Neural crest cell (in vitro differentiated cells): ENCODE measurements around the gene SCLT1. TPM values are rescaled to one million over a fixed set of nuclear protein-coding genes. Genes with fewer than 3 reads are reported as not detected.
"Not testable (repeated sequence)": the region's sequence is repeated elsewhere in the genome, so short reads cannot be mapped to it uniquely, and the experiment has no call there.

Source experiments
- DNase-seq: peaks from one replicate; pipeline ENCODE4 v3.0.0; 2021; ENCODE audit warnings: low read depth, mixed read lengths, low spot score
- H3K27ac Mint-ChIP-seq: one replicate; pipeline ENCODE4 v1.8.0; 2021; ENCODE audit warnings: mild to moderate bottlenecking, mixed read lengths; ENCODE audit not compliant: unreplicated experiment
- H3K27me3 Mint-ChIP-seq: 2 replicates; pipeline ENCODE4 v1.8.0; 2021; ENCODE audit warnings: low read depth, mild to moderate bottlenecking, mixed read lengths
- H3K36me3 Mint-ChIP-seq: 2 replicates; pipeline ENCODE4 v1.8.0; 2021; ENCODE audit warnings: low read depth, mild to moderate bottlenecking, mixed read lengths
- H3K4me1 Mint-ChIP-seq: 2 replicates; pipeline ENCODE4 v1.8.0; 2021; ENCODE audit warnings: mixed read lengths
- H3K4me3 Mint-ChIP-seq: one replicate; pipeline ENCODE4 v1.8.0; 2021; ENCODE audit warnings: mild to moderate bottlenecking, mixed read lengths
- H3K9me3 Mint-ChIP-seq: 2 replicates; pipeline ENCODE4 v1.8.0; 2021; ENCODE audit warnings: mixed read lengths
- total RNA-seq: library from RNA; stranded (reverse); gene quantifications from 2 replicates; pipeline ENCODE4 v1.2.1, GENCODE V29; 2021
- TF ChIP-seq, protein P1 (sequence below): fragments of 200-600 bp; sonication (generic); conservative IDR thresholded peaks from 2 replicates; pipeline ENCODE4 v1.5.0; 2021; ENCODE audit warnings: antibody characterized with exemption, mild to moderate bottlenecking

Gene SCLT1
- total RNA-seq, 1 donor from 2014 or later = 22.7 TPM

DNA sequence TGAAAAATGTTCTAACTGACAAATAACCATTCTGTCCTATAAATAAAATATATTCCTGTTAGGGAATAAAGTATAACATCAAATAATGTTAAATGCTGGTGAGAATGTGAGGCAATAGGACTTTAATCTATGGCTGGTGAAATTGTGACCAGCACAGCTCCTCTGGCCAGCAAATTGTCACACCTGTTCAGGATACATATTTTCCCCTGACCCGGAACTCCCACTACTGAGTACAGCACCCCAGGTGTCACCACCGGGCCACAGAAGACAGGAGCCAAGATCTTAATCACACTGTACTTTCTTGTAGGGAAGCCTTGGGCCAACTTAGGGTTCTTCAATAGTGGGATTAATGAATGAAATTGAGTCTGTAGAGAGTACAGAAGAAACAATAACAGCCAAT lies 35.8 kb upstream of the SCLT1 start:
- Mint-ChIP-seq H3K27ac (no peak overlapping the region), H3K4me1 (no peaks in the 10 kb centered on the region), H3K9me3 (peaks cover 10% of the 10 kb centered on the region), H3K4me3 (no peak overlapping the region), H3K27me3 (no peaks in the 10 kb centered on the region), H3K36me3 (no peaks in the 10 kb centered on the region)
- TF ChIP-seq, protein P1, sequence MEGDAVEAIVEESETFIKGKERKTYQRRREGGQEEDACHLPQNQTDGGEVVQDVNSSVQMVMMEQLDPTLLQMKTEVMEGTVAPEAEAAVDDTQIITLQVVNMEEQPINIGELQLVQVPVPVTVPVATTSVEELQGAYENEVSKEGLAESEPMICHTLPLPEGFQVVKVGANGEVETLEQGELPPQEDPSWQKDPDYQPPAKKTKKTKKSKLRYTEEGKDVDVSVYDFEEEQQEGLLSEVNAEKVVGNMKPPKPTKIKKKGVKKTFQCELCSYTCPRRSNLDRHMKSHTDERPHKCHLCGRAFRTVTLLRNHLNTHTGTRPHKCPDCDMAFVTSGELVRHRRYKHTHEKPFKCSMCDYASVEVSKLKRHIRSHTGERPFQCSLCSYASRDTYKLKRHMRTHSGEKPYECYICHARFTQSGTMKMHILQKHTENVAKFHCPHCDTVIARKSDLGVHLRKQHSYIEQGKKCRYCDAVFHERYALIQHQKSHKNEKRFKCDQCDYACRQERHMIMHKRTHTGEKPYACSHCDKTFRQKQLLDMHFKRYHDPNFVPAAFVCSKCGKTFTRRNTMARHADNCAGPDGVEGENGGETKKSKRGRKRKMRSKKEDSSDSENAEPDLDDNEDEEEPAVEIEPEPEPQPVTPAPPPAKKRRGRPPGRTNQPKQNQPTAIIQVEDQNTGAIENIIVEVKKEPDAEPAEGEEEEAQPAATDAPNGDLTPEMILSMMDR = no peak
- DNase-seq = no peak

- not testable (repeated sequence) for H3K27me3 Mint-ChIP-seq, H3K4me1 Mint-ChIP-seq, H3K36me3 Mint-ChIP-seq, H3K27ac Mint-ChIP-seq, H3K4me3 Mint-ChIP-seq, DNase-seq
- peaks cover 14% of the 10 kb centered on the region for H3K9me3 Mint-ChIP-seq
These were observed 33.3 kb upstream of the SCLT1 start for GRCh38 chr4:129126614-129127013.

GRCh38 chr4:129117705-129118104 lies 24.4 kb upstream of the SCLT1 start:
- Mint-ChIP-seq H3K9me3 (no peaks in the 10 kb centered on the region), H3K4me3 (no peak overlapping the region), H3K27me3 (no peaks in the 10 kb centered on the region), H3K27ac (no peak overlapping the region), H3K36me3 (peaks cover 5% of the 10 kb centered on the region), H3K4me1 (peaks cover 9% of the 10 kb centered on the region)
- TF ChIP-seq, protein P1 = no peak
- no peak for DNase-seq

DNA sequence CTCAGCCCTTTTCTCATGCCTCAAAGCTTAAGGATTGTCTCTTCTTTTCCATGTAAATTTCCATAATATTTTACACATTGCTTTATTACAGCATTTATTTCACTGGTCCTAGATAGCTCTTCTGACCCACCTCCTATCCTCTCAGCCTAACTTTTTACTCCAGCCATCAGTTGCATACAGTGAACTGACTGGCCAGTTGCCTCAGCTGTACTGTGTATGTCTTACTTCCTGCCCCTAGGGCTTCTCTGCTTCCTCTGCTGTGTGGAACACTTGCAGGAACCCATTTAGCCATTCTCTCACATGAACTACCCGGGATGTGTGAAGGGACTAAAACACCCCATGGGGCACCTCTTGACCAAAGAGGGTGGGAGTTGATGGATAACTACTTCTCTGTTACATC lies 20.6 kb upstream of the SCLT1 start:
- Mint-ChIP-seq H3K4me3 (no peak overlapping the region), H3K4me1 (peaks cover 9% of the 10 kb centered on the region), H3K27me3 (no peaks in the 10 kb centered on the region), H3K36me3 (no peaks in the 10 kb centered on the region), H3K9me3 (no peaks in the 10 kb centered on the region), H3K27ac (no peak overlapping the region)
- DNase-seq = no peak
- TF ChIP-seq, protein P1 = no peak

- H3K4me3 Mint-ChIP-seq = no peak overlapping the region
- H3K4me1 Mint-ChIP-seq = peaks cover 9% of the 10 kb centered on the region
- TF ChIP-seq, protein P1 = no peak
- no peak overlapping the region for H3K27ac Mint-ChIP-seq
- H3K36me3 Mint-ChIP-seq = no peaks in the 10 kb centered on the region
- no peaks in the 10 kb centered on the region for H3K9me3 Mint-ChIP-seq
- no peaks in the 10 kb centered on the region for H3K27me3 Mint-ChIP-seq
- no peak for DNase-seq
These were observed 20.1 kb upstream of the SCLT1 start for GRCh38 chr4:129113434-129113833.

DNA sequence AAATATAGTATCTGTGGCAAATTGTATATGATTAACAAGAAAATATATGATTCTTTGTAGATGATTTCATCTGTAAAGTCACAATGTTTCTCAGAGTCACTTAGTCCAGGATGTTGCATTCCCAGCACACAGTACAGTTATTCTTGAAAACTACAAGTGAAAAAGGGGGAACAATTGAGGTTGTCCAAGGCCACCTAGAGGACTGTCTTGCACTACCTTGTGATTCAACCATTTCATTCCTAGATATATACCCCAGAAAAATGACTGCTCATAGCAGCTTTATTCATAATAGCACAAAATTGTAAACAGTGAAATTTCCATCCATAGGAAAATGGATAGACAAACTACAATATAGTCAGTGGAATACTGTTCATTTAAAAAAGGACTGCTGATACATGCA lies 18.6 kb upstream of the SCLT1 start:
- H3K9me3 Mint-ChIP-seq = no peaks in the 10 kb centered on the region
- TF ChIP-seq, protein P1 = no peak
- H3K27me3 Mint-ChIP-seq = no peaks in the 10 kb centered on the region
- H3K36me3 Mint-ChIP-seq = no peaks in the 10 kb centered on the region
- DNase-seq = no peak
- no peak overlapping the region for H3K27ac Mint-ChIP-seq
- no peak overlapping the region for H3K4me3 Mint-ChIP-seq
- peaks cover 9% of the 10 kb centered on the region for H3K4me1 Mint-ChIP-seq
